B cell (primary cell): ENCODE data around the gene DAO.

ENCODE experiments used
- EZH2 ChIP-seq: IDR thresholded peaks from 2 replicates; pipeline ENCODE4 v1.6.1; 2012; ENCODE audit warnings: borderline replicate concordance, low read depth, mild to moderate bottlenecking, moderate library complexity, low read length; ENCODE audit not compliant: insufficient read depth, poor library complexity, severe bottlenecking
- TF ChIP-seq, protein P1 (sequence below): fragments of 200-600 bp; IDR thresholded peaks from one replicate; pipeline ENCODE4 v1.8.0; 2022; ENCODE audit warnings: antibody characterized with exemption, mild to moderate bottlenecking

DNA sequence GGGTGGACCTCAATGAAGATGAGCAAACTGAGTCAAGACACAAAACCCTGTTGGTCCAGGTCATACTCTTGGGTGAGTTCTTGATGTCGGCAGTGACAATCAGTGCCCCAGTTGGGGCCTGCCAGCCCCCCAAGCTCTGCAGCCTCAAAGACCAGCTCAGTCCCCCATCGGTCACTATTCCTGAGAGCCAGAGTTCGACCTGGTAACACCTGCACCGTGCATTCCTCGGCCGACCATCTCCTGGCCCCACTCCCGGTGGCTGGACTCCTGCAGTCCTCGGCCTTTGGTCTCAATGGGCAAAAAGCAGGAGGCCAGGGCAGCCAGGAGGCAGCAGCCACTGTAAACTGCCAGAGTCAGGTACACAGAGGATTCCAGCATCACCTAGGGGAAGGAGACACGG lies 32.5 kb downstream of the DAO start:
- TF ChIP-seq EZH2, result no peak
- TF ChIP-seq, protein P1, sequence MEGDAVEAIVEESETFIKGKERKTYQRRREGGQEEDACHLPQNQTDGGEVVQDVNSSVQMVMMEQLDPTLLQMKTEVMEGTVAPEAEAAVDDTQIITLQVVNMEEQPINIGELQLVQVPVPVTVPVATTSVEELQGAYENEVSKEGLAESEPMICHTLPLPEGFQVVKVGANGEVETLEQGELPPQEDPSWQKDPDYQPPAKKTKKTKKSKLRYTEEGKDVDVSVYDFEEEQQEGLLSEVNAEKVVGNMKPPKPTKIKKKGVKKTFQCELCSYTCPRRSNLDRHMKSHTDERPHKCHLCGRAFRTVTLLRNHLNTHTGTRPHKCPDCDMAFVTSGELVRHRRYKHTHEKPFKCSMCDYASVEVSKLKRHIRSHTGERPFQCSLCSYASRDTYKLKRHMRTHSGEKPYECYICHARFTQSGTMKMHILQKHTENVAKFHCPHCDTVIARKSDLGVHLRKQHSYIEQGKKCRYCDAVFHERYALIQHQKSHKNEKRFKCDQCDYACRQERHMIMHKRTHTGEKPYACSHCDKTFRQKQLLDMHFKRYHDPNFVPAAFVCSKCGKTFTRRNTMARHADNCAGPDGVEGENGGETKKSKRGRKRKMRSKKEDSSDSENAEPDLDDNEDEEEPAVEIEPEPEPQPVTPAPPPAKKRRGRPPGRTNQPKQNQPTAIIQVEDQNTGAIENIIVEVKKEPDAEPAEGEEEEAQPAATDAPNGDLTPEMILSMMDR, result no peak
